TTC549 (cell line): ENCODE results near the gene CTCF.

Source experiments
- FAIRE-seq: peaks from 2 replicates; lab custom pipeline; 2012; peaks lifted over from hg19 to GRCh38; lab: Jason Lieb, UNC

Gene CTCF

GRCh38 chr16:67683767-67684166 is 121.4 kb downstream of the CTCF start:
- no peak for FAIRE-seq

- FAIRE-seq = no peak
Measured at GRCh38 chr16:67685388-67686112, 123.2 kb downstream of the CTCF start.
